GM13977 (cell line): Measurements from ENCODE around the gene PGM5.

Experiments used
- DNase-seq: peaks from one replicate; pipeline ENCODE4 v3.0.0; 2012; ENCODE audit warnings: low spot score
- in situ Hi-C: fragments of 300-500 bp; cut with MboI; formaldehyde crosslinking; loops from one replicate; pipeline ENCODE4 v1.12.0; 2022; ENCODE audit warnings: low sequenced_read_pairs, low pct_unique_long_range_greater_than_20kb, mixed read lengths, inconsistent platforms; ENCODE audit not compliant: unreplicated experiment
- TF ChIP-seq, protein P1 (sequence below): IDR thresholded peaks from 2 replicates; pipeline ENCODE4 v1.5.1; 2012; ENCODE audit warnings: mild to moderate bottlenecking, control low read depth; ENCODE audit not compliant: insufficient read depth; ENCODE audit errors: extremely low read depth, missing control alignments

The PGM5 gene

DNA sequence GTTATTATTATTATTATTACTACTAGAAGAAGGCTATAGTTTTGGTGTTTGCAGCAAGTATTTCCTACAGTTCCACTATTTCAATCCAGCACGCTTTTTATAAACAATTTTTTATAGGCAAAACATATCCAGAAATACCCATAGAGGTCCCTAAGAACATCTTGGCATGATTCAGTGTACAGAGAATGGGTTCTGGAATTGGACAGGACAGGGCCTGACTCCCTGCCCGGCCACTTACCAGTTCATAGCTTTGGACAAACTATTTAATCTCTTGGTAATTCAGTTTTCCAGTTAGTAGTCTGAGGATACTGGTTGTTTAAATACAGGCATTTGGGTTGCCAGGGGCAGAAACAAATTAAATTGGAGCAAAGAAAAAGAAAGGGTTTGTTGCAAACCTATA is 91.2 kb downstream of the PGM5 start:
- TF ChIP-seq, protein P1, sequence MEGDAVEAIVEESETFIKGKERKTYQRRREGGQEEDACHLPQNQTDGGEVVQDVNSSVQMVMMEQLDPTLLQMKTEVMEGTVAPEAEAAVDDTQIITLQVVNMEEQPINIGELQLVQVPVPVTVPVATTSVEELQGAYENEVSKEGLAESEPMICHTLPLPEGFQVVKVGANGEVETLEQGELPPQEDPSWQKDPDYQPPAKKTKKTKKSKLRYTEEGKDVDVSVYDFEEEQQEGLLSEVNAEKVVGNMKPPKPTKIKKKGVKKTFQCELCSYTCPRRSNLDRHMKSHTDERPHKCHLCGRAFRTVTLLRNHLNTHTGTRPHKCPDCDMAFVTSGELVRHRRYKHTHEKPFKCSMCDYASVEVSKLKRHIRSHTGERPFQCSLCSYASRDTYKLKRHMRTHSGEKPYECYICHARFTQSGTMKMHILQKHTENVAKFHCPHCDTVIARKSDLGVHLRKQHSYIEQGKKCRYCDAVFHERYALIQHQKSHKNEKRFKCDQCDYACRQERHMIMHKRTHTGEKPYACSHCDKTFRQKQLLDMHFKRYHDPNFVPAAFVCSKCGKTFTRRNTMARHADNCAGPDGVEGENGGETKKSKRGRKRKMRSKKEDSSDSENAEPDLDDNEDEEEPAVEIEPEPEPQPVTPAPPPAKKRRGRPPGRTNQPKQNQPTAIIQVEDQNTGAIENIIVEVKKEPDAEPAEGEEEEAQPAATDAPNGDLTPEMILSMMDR: no peak
- no peak for DNase-seq
- in situ Hi-C loops: no loop called here

DNA sequence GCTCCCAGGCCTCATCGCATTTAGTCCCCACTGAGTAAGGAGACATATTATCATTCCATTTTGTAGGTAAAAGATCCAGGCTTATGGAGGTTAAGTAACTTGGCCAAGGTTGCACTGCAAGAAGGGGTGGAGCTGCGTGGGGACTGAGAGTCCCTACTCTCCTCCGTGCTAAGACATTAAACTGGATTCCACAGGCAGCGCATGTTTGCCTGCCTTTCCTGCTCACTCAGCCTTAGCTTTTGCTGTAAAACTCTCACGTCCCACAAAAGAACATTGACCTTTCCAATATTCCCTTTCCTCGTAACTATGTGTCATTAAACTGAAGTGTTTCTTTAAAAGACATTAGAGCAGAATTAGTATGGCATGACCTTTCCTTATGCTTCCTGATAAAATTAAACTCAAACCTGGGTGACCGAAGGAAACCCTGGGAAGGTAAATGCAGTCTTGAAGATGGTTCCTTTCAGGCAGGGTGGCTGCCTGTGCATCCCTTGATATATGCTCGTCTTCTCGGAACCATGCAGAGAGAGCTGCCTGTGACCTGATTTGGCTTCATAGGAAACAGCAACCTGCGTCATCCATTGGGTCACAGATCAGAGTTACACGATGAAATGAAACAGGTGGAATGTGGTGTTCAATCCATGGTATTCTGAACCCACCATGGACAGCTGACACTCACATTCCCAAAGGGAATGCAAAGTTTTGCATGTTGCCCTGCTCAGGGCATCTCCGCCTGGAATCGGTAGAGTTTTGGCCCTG is 98.3 kb downstream of the PGM5 start:
- DNase-seq: no peak
- in situ Hi-C loops: no loop called here
- TF ChIP-seq, protein P1: no peak

DNA sequence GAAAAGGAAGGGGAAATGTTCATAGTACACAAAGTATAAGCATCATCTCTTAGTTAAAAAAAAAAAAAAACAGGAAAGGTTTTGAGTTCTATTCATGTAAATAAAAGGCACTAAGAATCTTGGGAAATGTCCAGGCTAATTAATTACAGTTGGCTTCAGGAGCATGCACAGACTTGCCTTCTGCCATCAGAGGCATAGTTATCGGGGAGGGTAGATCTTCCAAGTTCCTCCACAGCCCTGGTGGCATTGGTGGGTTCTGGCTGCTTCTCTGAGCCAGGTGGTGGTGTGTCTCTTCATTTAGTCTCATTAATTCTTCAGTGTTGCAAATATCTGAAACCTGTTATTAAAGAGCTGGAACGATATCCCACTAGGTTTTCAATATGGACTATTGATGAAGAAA is 99.0 kb downstream of the PGM5 start:
- DNase-seq: no peak
- TF ChIP-seq, protein P1: no peak
- in situ Hi-C loops: no loop called here

DNA sequence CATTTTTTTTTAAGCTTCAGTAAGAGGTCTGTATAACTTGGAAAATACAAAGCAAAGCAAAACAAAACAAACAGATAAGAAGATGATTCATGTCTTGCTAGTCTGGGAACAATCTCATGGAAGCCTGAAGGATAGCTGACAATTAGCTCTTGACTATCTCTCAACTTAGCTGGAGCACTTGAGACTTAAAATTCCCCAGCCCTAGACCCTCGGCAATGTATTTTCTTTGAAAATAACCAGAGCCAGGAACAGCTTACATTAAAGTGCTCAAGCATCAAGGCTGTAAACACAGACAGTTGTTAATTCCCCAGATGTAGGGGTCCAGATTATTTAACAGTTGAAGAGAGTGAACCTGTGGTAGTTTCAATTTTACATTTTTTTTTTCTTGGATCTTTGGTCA is 101.4 kb downstream of the PGM5 start:
- TF ChIP-seq, protein P1: no peak
- no peak for DNase-seq
- in situ Hi-C loops: no loop called here

DNA sequence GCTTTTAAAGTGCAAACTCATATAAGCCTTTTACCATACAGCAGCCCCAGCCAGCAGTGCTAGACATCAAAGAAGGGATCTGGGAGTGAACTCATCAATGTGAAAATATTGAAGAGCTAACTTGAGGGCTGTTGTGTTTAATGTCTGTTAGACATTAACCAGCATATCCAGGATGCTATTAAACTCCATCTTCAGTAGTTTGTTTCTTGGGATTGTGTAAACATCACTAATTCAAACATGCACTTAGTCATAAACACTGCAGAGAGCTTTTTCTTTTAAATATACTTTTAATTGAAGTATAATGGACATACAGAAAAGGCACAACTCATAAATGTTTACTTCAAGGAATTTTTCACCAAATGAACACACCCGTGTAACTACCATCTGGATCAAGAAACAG is 102.5 kb downstream of the PGM5 start:
- in situ Hi-C loops: no loop called here
- TF ChIP-seq, protein P1: no peak

DNA sequence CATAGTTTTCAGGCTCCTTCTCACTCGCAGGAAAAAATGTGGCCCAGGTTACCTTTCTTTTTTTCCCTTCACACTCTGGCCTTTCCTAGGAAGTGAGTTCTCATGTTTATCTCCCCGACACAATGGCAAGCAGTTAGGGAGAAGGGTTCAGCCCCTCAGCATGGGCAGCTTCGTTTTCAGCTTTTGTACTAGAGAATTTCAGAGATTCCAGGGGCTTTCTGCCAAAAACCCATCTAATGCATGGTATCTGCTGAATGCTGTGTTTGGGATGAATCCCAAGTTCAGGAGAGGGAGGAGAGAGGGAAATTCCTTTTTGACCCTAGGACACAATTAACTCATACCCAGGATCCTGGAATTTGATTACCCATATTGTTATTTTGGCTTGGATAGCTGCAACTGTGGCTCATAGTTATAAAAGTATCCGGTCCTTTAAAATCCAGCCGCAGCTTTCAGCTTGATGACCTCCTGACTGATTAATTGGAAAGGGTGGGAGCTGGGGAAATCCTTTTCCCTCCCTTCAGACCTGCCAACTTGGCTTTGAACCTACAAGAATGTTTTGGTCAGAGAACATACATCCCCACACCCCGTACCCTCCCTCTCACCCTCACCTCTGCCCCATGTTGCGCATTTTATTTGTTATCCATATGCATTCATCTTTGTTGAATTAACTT is 105.8 kb downstream of the PGM5 start:
- TF ChIP-seq, protein P1: no peak
- in situ Hi-C loops: no loop called here
- no peak for DNase-seq

More for the DNA sequence above, 102.5 kb downstream of the PGM5 start:
- DNase-seq: no peak
